ENCODE results near the gene CCN2. TPM values are rescaled to one million over a fixed set of nuclear protein-coding genes. Genes with fewer than 3 reads are reported as not detected.
A peak's percentile ranks its signal among the peaks of the same experiment; 100 is the strongest.

CCN2 gene
- total RNA-seq, 2 experiments from 2014 or later, result 0.36 TPM; not detected in 1

DNA sequence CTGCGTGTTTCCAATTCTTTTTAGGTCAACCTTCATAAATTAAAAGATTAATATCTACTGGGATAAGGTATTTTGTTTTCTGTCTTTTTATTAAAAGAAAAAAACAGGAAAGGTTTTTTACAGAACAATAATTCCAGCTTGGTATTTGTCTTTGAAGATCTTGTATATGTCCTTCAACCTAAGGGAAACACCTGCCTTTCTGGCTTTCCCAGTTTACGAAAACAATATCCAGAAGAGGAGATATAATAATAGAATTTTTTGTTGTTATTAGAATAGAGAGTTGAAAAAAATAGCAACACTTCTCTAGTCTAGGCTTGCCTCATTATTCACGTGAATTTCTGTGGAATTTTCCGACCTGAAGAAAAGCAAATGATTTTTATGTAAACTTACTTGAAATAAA, 37.9 kb upstream of the CCN2 start:
- no peak overlapping the region for H3K4me3 ChIP-seq (ENCODE audit: low read depth, low read length, poor library complexity, severe bottlenecking)
- H3K4me2 ChIP-seq (ENCODE audit: low read length), result no peak overlapping the region
- no peaks in the 10 kb centered on the region for H3K9me3 ChIP-seq (ENCODE audit: low read length)
- H3K79me2 ChIP-seq (ENCODE audit: insufficient read depth, low read depth, low read length), result no peaks in the 10 kb centered on the region
- H3K9me2 ChIP-seq (ENCODE audit: insufficient read depth, low read length), result no peaks in the 10 kb centered on the region; the same call in 1 of the 2 replicates
- no peaks in the 10 kb centered on the region for H3K4me1 ChIP-seq (ENCODE audit: insufficient read depth, low read length, poor library complexity, severe bottlenecking)
- no peak for DNase-seq (ENCODE audit: low spot score)
- no peak for TF ChIP-seq EZH2phosphoT487 (IDR thresholded peaks at IDR 0.05; ENCODE audit: borderline replicate concordance, low read depth, low read length)
- TF ChIP-seq, protein P1, sequence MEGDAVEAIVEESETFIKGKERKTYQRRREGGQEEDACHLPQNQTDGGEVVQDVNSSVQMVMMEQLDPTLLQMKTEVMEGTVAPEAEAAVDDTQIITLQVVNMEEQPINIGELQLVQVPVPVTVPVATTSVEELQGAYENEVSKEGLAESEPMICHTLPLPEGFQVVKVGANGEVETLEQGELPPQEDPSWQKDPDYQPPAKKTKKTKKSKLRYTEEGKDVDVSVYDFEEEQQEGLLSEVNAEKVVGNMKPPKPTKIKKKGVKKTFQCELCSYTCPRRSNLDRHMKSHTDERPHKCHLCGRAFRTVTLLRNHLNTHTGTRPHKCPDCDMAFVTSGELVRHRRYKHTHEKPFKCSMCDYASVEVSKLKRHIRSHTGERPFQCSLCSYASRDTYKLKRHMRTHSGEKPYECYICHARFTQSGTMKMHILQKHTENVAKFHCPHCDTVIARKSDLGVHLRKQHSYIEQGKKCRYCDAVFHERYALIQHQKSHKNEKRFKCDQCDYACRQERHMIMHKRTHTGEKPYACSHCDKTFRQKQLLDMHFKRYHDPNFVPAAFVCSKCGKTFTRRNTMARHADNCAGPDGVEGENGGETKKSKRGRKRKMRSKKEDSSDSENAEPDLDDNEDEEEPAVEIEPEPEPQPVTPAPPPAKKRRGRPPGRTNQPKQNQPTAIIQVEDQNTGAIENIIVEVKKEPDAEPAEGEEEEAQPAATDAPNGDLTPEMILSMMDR (conservative IDR thresholded peaks at IDR 0.05; ENCODE audit: low read length), result no peak
- POLR2A ChIA-PET, result interaction anchor here (0.6 to 0.7 kb wide), 3 partner anchors 17 to 116 kb away, joined by 3 to 6 read pairs (median 3); no protein-coding TSS in a partner anchor
- H3K27ac ChIP-seq (ENCODE audit: low read depth, low read length, poor library complexity, severe bottlenecking), result no peak overlapping the region
- intact Hi-C loops (cut with micrococcal nuclease; ENCODE audit: unreplicated experiment), result no loop called here
- H4K20me1 ChIP-seq (ENCODE audit: insufficient read depth, low read length), result no peaks in the 10 kb centered on the region
- CTCF ChIA-PET (ENCODE audit: unreplicated experiment), result no interaction called here
- H3K36me3 ChIP-seq (ENCODE audit: insufficient read depth, low read length), result no peaks in the 10 kb centered on the region
- BruUV-seq (replicated peaks), result no TSS peak
- H2AFZ ChIP-seq (ENCODE audit: low read length), result no peak overlapping the region

DNA sequence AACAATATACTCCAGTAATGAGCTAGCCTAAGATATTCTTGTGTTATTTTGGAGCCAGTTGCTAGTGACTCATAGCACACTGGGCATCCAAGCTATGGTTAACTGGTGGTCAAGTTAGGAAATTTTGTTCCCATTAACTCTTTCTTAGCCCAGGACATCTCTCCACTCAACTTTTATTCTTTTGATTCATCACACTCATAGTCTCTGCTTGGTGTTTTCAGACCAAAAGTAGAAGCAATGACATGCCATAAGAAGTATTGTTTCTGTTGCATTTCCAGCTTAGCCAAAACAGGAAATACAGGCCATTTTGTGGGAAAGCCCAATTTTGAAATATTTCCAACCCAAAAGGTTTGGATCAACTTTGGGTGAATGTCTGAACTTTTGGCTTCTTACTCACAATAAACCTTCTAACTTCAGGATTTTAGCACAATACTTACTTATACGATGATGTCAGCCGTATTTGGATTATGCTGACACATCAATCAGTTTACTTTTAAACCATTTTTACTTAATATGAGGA, 31.6 kb upstream of the CCN2 start:
- Histone ChIP-seq H3K9me3 (ENCODE audit: low read length) (no peaks in the 10 kb centered on the region), H3K4me3 (ENCODE audit: low read depth, low read length, poor library complexity, severe bottlenecking) (no peak overlapping the region), H4K20me1 (ENCODE audit: insufficient read depth, low read length) (no peaks in the 10 kb centered on the region), H3K27ac (ENCODE audit: low read depth, low read length, poor library complexity, severe bottlenecking) (no peak overlapping the region), H3K9me2 (ENCODE audit: insufficient read depth, low read length) (no peaks in the 10 kb centered on the region; the same call in 1 of the 2 replicates), H3K79me2 (ENCODE audit: insufficient read depth, low read depth, low read length) (no peaks in the 10 kb centered on the region), H3K4me2 (ENCODE audit: low read length) (no peak overlapping the region), H3K36me3 (ENCODE audit: insufficient read depth, low read length) (no peaks in the 10 kb centered on the region), H2AFZ (ENCODE audit: low read length) (no peak overlapping the region), H3K4me1 (ENCODE audit: insufficient read depth, low read length, poor library complexity, severe bottlenecking) (no peaks in the 10 kb centered on the region)
- CTCF ChIA-PET (ENCODE audit: unreplicated experiment), result no interaction called here
- no peak for DNase-seq (ENCODE audit: low spot score)
- intact Hi-C loops (cut with micrococcal nuclease; ENCODE audit: unreplicated experiment), result no loop called here
- TF ChIP-seq, protein P1 (conservative IDR thresholded peaks at IDR 0.05; ENCODE audit: low read length), result no peak
- no peak for TF ChIP-seq EZH2phosphoT487 (IDR thresholded peaks at IDR 0.05; ENCODE audit: borderline replicate concordance, low read depth, low read length)
- BruUV-seq (replicated peaks), result no TSS peak
- POLR2A ChIA-PET, result interaction anchor here (0.6 to 1.6 kb wide), 3 partner anchors 12 to 102 kb away, joined by 3 to 4 read pairs (median 3); no protein-coding TSS in a partner anchor

GRCh38 chr6:131981624-131981978, 30.4 kb upstream of the CCN2 start:
- DNase-seq (ENCODE audit: low spot score), result no peak
- intact Hi-C loops (cut with micrococcal nuclease; ENCODE audit: unreplicated experiment), result no loop called here
- BruUV-seq (replicated peaks), result no TSS peak

More at GRCh38 chr6:131981624-131981978, 30.4 kb upstream of the CCN2 start:
- Histone ChIP-seq H3K9me2 (ENCODE audit: insufficient read depth, low read length) (no peaks in the 10 kb centered on the region), H3K36me3 (ENCODE audit: insufficient read depth, low read length) (no peaks in the 10 kb centered on the region), H3K4me3 (ENCODE audit: low read depth, low read length, poor library complexity, severe bottlenecking) (no peak overlapping the region), H2AFZ (ENCODE audit: low read length) (peak overlapping the region; percentile 39; the same call in 1 of the 2 replicates), H3K27ac (ENCODE audit: low read depth, low read length, poor library complexity, severe bottlenecking) (no peak overlapping the region), H3K79me2 (ENCODE audit: insufficient read depth, low read depth, low read length) (no peaks in the 10 kb centered on the region), H3K4me1 (ENCODE audit: insufficient read depth, low read length, poor library complexity, severe bottlenecking) (no peaks in the 10 kb centered on the region), H3K4me2 (ENCODE audit: low read length) (no peak overlapping the region), H4K20me1 (ENCODE audit: insufficient read depth, low read length) (no peaks in the 10 kb centered on the region), H3K9me3 (ENCODE audit: low read length) (no peaks in the 10 kb centered on the region)
- ChIA-PET POLR2A (interaction anchor here (0.5 to 1.6 kb wide), 4 partner anchors 10 to 182 kb away, joined by 3 to 4 read pairs (median 3); no protein-coding TSS in a partner anchor), CTCF (ENCODE audit: unreplicated experiment) (no interaction called here)
- TF ChIP-seq, protein P1 (conservative IDR thresholded peaks at IDR 0.05; ENCODE audit: low read length), result no peak
- TF ChIP-seq EZH2phosphoT487 (IDR thresholded peaks at IDR 0.05; ENCODE audit: borderline replicate concordance, low read depth, low read length), result no peak

Data from OCI-LY7 (cell line).